Measurements from ENCODE around the gene TARS3.

Gene TARS3

DNA sequence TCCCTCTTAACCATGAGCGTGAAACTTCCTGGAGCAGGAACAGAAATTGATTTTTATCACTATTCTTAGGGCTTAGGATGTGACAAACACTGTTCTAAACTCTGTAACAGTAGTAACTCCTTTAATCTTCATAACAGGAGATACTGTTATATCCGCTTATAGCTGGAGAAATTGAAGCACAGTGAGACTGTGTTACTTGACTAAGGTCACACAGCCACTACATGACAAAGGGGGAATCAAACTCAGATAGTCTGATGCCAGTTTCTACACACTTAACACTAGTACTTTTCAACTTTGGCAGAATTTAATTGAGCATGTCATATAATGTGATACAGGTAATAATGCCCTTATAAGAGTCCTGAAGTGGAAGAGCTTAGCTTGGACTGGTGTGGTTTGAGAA lies 800 bp upstream of the TARS3 start:
- Histone ChIP-seq H3K4me3 (ENCODE audit: low read depth in 1 of 2, low read length in 2 of 2) (no peak overlapping the region), H2AFZ (ENCODE audit: low read depth, low read length) (peak overlapping the region; percentile 58; the same call in 1 of the 2 replicates), H3K4me1 (ENCODE audit: insufficient read depth, low read length) (peaks cover 20% of the 10 kb centered on the region), H3K36me3 (ENCODE audit: insufficient read depth, low read length) (peaks cover 16% of the 10 kb centered on the region), H3K27me3 (ENCODE audit: insufficient read depth, low read length, poor library complexity) (no peaks in the 10 kb centered on the region), H3K9ac (ENCODE audit: low read depth, low read length) (no peak overlapping the region), H3K79me2 (ENCODE audit: insufficient read depth, low read length) (no peaks in the 10 kb centered on the region), H3K27ac (ENCODE audit: low read length) (no peak overlapping the region), H3K9me3 (ENCODE audit: insufficient read depth, low read length, severe bottlenecking) (no peaks in the 10 kb centered on the region), H3K4me2 (ENCODE audit: insufficient read depth, low read length) (peak overlapping the region; percentile 93; the same call in 1 of the 2 replicates), H4K20me1 (ENCODE audit: insufficient read depth, low read length) (no peaks in the 10 kb centered on the region)
- no peak for ATAC-seq (ENCODE audit: insufficient read depth, low read depth)
- no peak for DNase-seq
- TF ChIP-seq, protein P1, sequence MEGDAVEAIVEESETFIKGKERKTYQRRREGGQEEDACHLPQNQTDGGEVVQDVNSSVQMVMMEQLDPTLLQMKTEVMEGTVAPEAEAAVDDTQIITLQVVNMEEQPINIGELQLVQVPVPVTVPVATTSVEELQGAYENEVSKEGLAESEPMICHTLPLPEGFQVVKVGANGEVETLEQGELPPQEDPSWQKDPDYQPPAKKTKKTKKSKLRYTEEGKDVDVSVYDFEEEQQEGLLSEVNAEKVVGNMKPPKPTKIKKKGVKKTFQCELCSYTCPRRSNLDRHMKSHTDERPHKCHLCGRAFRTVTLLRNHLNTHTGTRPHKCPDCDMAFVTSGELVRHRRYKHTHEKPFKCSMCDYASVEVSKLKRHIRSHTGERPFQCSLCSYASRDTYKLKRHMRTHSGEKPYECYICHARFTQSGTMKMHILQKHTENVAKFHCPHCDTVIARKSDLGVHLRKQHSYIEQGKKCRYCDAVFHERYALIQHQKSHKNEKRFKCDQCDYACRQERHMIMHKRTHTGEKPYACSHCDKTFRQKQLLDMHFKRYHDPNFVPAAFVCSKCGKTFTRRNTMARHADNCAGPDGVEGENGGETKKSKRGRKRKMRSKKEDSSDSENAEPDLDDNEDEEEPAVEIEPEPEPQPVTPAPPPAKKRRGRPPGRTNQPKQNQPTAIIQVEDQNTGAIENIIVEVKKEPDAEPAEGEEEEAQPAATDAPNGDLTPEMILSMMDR (IDR thresholded peaks at IDR 0.05; ENCODE audit: borderline replicate concordance, extremely low read depth, low read length, poor library complexity, severe bottlenecking) = no peak

DNA sequence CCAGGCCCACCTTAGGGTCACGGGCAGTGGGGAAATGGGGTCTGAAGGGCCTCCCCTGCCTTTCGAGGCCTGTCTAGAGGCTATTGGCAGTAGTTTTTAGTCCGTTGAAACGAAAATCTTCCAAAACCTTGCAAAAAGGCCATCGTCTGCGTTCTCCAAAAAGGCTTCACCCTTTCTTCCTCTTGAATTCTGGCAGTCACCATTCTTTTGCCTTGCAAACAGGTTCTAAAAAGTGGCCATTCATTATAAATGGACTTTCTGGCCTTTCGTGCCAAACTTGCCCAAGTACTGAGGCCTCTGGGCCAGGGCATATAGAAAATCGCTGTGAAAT lies 367 bp upstream of the TARS3 start:
- ATAC-seq (ENCODE audit: insufficient read depth, low read depth) (no peak), DNase-seq (no peak)
- H3K4me1 ChIP-seq (ENCODE audit: insufficient read depth, low read length) = peaks cover 20% of the 10 kb centered on the region
- 0 out of 2 replicates have a peak overlapping the region, but pooled peaks have one; percentile 30 for H3K9ac ChIP-seq (ENCODE audit: low read depth, low read length)
- no peaks in the 10 kb centered on the region for H3K27me3 ChIP-seq (ENCODE audit: insufficient read depth, low read length, poor library complexity)
- H3K4me2 ChIP-seq (ENCODE audit: insufficient read depth, low read length) = peak overlapping the region; percentile 93
- H3K27ac ChIP-seq (ENCODE audit: low read length) = no peak overlapping the region
- no peaks in the 10 kb centered on the region for H4K20me1 ChIP-seq (ENCODE audit: insufficient read depth, low read length)
- peaks cover 19% of the 10 kb centered on the region for H3K36me3 ChIP-seq (ENCODE audit: insufficient read depth, low read length)
- no peaks in the 10 kb centered on the region for H3K79me2 ChIP-seq (ENCODE audit: insufficient read depth, low read length)
- H2AFZ ChIP-seq (ENCODE audit: low read depth, low read length) = peak overlapping the region; percentile 58
- H3K9me3 ChIP-seq (ENCODE audit: insufficient read depth, low read length, severe bottlenecking) = no peaks in the 10 kb centered on the region
- H3K4me3 ChIP-seq (ENCODE audit: low read depth in 1 of 2, low read length in 2 of 2) = peak overlapping the region in 1 of 2 experiments; percentile 44; a peak in 2 of 4 replicates
- TF ChIP-seq, protein P1 (IDR thresholded peaks at IDR 0.05; ENCODE audit: borderline replicate concordance, extremely low read depth, low read length, poor library complexity, severe bottlenecking) = no peak
- no peak for TF ChIP-seq EZH2 (IDR thresholded peaks at IDR 0.05; ENCODE audit: borderline replicate concordance, low read depth, low read length, severe bottlenecking)

DNA sequence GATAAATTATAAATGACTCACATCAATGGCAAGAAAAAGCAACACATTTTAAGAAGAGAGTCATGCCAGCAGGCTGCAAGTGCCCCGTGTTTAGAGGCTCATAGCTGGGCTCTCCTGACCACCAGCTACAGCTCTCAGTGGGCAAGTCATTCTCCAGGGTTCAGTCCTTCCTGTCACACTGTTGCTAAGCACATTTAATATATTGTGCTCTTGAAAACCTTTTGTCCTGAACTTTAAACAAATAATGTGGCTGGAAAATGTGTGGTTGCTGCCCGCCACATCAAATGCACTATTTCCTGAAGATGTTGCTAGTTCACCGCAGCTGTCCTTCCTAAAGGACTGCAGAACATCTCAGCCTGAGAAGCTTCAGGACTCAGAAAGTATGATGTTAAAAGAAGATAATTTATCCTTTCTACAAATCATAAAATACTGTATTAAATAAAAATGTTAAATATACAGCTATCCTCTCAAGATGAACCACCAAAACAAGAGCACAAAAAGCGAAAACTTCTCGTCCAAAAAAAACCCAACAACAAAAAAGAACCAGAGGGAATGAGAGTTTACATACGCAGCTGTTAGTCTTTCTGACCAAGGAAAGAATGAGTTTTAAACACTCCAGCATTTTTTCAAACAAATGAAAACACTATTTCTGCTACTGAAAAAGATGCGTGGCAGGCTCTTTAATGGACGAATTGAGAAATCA lies 951 bp downstream of the TARS3 start:
- no peak for TF ChIP-seq EZH2 (IDR thresholded peaks at IDR 0.05; ENCODE audit: borderline replicate concordance, low read depth, low read length, severe bottlenecking)
- TF ChIP-seq, protein P1 (IDR thresholded peaks at IDR 0.05; ENCODE audit: borderline replicate concordance, extremely low read depth, low read length, poor library complexity, severe bottlenecking) = no peak
- Histone ChIP-seq H3K4me2 (ENCODE audit: insufficient read depth, low read length) (peak overlapping the region; percentile 93), H3K9ac (ENCODE audit: low read depth, low read length) (peak overlapping the region; percentile 61), H2AFZ (ENCODE audit: low read depth, low read length) (peak overlapping the region; percentile 92), H3K27ac (ENCODE audit: low read length) (peak overlapping the region; percentile 73), H4K20me1 (ENCODE audit: insufficient read depth, low read length) (no peaks in the 10 kb centered on the region), H3K9me3 (ENCODE audit: insufficient read depth, low read length, severe bottlenecking) (no peaks in the 10 kb centered on the region), H3K27me3 (ENCODE audit: insufficient read depth, low read length, poor library complexity) (no peaks in the 10 kb centered on the region), H3K4me3 (ENCODE audit: low read depth in 1 of 2, low read length in 2 of 2) (peak overlapping the region; percentile 50 to 87), H3K36me3 (ENCODE audit: insufficient read depth, low read length) (peaks cover 27% of the 10 kb centered on the region), H3K4me1 (ENCODE audit: insufficient read depth, low read length) (peaks cover 20% of the 10 kb centered on the region), H3K79me2 (ENCODE audit: insufficient read depth, low read length) (no peaks in the 10 kb centered on the region)
- peak; percentile 52 for DNase-seq
- peak; percentile 18; the same call in 1 of the 3 replicates for ATAC-seq (ENCODE audit: insufficient read depth, low read depth)

Measured in DND-41 (cell line).